ENCODE results near the gene NAV3. TPM values are rescaled to one million over a fixed set of nuclear protein-coding genes. Genes with fewer than 3 reads are reported as not detected.

The NAV3 gene
- total RNA-seq, 1 donor from 2014 or later = 4.3 TPM

DNA sequence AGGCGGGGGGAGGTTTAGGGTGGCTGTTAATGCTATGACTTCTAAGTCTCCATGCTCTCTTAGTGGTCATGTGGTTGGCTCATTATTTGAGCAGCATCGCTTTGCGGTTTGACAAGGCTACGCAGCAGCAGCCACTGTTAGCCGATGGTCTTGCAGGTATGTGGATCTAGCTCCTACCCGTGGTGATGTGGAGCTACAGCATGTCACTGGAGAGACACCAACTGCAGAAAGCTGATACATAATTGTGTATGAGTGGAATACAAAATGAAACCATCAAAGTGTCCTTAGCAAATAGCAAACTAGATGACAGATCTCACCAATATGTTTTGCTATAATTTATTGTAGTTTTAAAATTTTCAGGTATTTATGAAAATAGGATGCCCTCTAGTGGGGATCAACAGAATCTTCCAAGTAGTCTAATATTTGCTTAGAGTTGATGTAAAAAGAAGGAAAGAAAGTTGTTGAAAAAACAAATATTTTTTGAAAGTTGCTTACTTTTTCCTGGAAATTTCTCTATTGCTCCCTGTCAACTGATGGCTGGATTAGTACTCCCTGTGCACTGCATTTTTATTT lies 94.9 kb downstream of the NAV3 start:
- peak; percentile 89 for DNase-seq (ENCODE audit: low spot score)

DNA sequence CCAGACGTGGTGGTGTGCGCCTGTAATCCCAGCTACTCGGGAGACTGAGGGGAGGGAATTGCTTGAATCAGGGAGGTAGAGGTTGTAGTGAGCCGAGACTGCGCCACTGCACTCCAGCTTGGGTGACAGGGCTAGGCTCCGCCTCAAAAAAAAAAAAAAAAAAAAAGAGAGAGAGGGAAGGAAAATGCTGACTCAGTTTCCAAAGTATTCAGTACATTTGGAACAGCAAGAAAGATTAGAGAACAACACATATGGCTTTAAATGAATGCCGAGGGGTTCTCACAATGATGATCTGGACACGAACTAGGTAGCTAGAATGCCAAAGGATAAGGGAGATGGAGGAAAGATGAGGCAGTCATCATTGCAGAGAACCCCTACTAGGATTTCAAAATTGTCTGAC lies 97.4 kb downstream of the NAV3 start:
- no peak for DNase-seq (ENCODE audit: low spot score)

DNA sequence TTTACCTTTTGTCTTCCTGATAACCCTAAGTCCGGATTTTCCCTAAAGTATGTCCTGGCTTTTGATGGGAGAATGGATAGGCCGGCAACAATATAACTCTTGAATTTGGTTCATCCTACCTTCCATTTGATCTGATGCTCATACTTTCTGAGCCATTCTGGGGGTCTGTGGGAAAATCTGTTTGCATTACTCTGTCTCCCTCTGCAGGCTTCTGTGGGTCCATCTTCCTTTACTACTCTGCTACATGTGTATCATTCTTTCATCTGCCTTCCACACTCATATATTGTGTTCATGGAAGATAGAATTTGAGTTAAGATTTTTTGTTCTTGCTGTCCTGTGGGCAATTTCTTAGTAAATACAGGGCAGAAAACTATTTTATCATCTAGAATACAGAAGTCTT lies 101.5 kb downstream of the NAV3 start:
- no peak for DNase-seq (ENCODE audit: low spot score)

DNA sequence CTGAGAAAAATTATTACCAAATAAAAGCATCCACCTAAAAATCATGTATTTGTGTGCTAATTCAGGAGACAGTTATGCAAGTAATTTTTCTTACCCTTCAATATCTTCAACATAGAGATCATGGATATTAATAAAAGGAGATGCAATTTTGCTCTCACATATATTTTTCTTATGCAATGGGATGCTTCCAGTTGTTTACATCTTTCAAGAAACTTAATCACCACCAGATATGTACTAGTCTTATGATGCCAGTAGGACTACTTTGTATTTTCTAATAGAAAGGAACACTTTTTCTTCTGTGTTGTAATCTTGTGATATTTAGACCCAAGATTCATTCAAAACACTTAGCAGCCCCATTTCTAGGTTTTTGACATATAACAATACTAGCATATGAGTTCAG lies 107.6 kb downstream of the NAV3 start:
- no peak for DNase-seq (ENCODE audit: low spot score)

DNA sequence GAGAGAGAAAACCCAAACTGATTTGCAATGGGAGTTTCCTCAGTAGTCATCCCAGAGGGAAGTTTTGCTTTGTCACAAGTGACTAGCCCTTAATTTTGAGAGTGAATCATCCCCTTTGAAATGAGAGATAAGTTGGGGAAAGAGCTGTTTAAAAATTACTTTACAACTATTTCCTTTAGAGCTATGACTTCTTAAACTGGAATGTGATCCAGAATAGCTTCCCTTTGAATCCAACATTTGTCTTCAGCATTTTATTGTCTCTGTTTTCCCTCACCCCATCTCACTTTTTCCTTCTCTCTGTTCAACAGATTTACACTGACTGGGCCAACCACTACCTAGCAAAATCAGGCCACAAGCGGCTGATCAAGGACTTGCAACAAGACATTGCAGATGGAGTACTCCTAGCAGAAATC lies 109.3 kb downstream of the NAV3 start:
- peak; percentile 70 for DNase-seq (ENCODE audit: low spot score)

DNA sequence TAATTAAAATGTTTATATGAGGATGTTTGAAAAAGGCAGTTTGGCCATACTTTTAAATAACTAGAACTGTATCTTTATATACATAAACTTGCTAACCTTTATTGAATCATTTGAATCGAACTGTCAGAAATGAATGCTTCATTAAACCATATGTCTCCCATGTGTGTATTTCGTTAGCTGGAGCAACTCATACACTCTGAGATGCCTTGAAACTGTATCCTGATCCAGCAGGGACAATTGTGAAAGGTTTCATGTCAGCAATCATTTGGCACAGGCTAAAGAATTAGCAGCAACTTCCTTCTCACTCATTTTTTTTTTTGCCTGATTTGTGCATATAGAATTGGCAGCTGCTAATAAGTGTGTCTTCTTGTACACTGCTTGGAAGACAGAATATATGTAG lies 109.9 kb downstream of the NAV3 start:
- DNase-seq (ENCODE audit: low spot score) = peak; percentile 37

DNA sequence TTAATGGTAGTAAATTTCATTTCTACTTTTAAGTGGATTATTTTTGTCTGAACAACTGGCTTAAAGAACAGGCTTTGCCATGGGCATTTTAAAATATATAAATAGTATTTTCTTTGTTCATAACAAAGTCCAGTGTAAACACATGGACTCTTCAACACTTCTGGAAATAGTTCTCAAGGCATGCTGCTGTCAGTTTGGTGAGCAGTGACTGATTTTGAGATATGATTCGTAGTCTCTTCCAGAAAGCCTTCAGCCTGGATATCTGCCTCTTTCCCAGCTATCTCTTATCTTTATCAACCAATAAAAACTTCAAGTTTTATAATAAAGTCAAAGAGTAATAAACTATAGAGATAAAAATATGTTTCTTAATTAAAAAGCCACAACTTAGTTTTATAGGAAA lies 110.7 kb downstream of the NAV3 start:
- DNase-seq (ENCODE audit: low spot score) = peak; percentile 81

DNA sequence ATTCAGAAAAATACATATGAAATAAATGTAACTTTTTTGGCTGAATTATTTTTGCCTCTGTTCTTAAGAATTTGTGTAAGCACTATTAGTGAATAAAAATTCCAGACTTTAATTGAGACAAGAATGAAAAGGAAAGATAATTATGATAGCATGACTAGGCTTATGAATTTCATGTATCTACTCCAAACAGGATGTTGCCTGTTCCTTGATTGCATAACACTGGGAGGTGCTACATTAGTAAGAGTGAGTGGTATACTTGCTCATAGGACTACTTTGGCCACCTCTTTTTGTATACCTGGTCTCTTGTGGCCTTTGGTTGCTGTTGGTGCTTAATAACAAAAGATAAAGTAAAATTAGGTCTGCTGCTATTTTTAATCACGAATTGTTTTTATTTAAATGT lies 112.8 kb downstream of the NAV3 start:
- DNase-seq (ENCODE audit: low spot score) = peak; percentile 37

DNA sequence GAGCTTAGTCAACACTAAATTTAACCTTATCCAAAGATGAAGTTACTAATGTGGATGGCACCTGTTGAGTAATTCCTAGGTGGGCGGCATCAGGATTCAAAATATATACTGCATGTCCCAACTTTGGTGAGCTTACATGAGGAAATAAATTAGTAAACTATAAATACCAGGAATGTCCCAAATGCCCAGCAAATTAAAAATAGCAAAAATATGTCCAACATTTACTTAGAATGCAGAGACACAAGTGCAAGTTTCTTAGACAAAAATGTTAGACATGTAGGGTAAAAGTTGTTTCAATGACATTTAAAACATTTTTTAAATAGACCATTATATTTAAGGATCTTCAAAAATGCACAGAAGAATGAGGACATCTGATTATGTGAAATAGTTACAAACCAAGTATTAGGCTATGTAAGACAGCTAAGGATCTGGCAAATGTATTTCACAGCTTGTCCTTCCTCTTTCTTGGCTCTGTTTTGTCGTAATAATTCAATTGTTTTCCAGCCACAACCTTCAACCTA lies 115.9 kb downstream of the NAV3 start:
- DNase-seq (ENCODE audit: low spot score) = peak; percentile 86

DNA sequence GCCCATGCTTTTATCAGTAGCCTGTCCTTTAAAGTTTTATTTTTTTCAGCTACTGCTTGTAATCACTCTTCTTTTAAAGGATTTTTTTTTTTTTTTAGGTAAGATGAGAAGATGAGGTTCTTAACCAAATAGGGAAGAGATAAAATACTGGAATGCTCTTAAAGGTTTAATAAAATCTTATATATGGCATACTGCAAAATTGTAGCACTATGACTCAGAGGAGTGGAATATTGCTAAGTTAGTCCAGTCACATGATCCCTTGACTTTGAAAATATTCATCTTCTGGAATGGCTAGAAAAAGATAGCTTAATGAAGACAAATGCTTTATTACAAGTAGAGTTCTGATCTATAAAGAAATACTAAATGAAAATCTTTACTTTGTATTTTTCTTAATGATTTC lies 116.6 kb downstream of the NAV3 start:
- peak; percentile 85 for DNase-seq (ENCODE audit: low spot score)

DNA sequence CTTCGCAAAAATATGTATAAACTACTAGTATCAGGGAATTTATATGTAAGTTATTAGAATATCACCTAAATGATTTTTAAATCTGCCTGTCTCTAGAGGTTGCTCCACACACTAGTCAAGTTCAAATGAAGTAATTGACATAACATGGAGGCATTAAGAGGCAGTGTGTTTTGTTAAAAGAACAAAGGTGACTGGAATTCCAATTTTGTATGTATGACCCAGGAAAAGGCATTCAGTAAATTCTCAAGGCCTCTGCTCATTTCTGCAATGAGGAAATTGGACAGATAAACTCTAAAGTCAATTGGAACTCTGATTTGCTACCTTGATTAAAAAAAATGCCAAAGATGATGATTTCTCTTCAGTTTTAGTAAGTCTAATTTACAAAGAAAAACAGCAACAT lies 117.1 kb downstream of the NAV3 start:
- DNase-seq (ENCODE audit: low spot score) = no peak

DNA sequence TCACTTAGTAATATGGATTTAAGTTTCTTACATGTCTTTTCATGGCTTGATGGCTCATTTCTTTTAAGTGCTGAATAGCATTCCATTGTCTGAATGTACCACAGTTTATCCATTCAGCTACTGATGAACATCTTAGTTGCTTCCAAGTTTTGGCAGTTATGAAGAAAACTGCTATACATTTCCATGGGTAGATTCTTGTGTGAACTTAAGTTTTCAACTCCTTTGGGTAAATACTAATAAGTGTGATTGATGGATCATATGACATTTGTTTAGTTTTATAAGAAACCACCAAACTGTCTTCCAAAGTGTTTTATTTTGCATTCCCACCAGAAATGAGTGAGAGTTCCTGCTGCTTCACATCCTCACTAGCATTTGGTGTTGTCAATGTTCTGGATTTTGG lies 119.2 kb downstream of the NAV3 start:
- DNase-seq (ENCODE audit: low spot score) = no peak

DNA sequence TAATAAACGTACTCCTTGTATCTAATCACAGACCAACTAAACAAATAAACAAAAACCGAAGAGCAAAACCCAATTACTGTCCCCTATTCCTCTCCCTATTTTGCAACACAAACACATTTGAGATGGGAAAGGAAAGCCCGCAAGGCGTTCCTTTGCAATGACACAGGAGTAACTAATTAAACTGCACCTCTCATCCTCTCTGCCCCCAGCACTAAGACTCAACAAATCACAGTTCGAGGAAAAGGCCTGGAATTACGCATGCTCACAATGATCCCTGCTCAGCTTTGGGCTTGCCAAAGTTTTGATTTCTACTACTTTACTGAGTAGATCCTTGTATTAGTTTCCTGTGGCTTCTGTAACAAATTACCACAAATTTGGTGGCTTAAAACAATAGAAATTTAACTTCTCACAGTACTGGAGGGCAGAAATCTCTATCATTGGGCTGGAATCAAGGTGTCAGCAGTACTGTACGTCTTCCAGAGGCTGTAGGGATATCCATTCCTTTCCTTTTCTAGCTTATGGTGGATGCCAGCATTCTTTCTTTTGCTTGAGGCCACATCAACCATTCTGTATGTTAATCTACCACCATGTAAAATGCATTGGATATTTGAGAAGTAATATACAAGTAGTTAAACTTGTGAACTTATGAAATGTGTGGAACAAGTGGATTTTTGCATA lies 123.0 kb downstream of the NAV3 start:
- no peak for DNase-seq (ENCODE audit: low spot score)

DNA sequence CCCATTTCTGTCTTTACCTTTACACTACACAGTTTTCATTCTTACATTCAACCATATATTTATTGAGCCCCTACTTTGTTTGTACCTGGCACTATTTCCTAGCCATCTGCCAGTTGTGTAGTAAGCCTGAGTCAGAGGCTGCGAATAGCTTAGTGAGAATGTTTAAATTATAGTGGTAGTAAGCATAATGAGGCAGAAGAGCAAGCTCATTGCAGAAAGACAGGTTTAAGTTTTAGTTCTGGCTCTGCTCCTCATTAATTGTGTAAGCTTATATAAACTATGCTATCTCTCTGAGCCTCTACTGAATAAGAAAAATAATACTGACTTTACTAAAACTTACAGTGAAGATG lies 123.5 kb downstream of the NAV3 start:
- no peak for DNase-seq (ENCODE audit: low spot score)

DNA sequence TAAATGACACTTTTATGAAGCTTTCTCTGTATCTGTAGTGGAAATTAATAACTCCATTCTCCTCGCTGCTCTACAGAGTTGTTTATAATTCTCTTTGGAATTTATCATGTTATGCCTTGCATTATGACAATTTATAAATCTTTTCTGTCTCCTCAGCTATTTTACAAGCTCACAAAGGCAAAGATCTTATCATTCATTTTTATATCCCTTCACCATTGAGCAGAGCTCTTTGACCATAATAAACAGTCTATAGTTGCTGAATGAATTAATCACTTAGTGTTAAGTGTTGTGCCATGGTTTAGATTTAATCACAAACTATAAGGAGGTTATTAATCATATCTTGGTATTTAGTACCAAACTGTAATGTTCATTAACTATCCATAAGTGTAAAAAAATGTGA lies 126.4 kb downstream of the NAV3 start:
- peak; percentile 19 for DNase-seq (ENCODE audit: low spot score)

DNA sequence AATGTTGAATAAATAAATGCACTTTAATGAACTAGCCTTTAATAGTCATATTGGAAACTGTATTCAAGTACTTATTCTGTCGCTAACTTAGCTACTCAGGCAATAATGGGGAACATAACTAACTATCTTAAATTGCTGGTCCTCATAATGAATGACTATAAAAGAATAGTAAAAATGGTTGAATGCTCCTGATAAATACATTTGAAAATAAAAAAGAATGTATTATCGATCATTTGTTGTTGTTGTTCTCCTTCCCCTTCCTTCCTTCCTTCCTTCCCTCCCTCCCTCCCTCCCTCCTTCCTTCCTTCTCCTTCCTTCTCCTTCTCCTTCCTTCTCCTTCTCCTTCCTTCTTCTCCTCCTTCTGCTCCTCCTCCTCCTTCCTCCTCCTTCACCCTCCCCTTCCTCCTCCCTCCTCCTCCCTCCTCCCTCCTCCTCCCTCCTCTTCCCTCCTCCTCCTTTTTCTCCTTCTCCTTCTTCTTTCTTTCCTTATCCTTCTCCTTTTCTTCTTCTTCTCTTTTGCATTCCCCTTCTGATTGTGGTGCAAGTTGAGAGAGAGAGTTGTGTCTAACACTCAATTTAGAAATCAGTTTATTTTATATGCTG lies 133.0 kb downstream of the NAV3 start:
- no peak for DNase-seq (ENCODE audit: low spot score)

DNA sequence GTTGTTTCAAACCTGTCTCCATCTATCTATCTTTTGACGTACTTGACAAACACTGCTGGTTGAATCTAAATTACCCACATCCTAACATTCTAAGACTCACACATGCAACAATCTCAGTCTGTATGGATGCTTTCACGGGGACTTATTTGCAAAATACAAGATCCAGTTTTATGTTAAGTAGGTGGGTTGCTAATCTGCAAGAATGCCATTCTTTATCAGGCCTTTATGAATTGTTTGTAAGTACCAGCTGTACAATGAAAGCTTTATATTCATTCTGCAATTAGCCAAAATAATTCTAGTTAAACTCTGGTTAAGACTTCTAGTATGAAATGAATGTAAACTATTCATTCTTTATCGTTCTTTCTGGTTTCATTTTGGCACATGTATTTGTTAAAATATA lies 135.1 kb downstream of the NAV3 start:
- no peak for DNase-seq (ENCODE audit: low spot score)

DNA sequence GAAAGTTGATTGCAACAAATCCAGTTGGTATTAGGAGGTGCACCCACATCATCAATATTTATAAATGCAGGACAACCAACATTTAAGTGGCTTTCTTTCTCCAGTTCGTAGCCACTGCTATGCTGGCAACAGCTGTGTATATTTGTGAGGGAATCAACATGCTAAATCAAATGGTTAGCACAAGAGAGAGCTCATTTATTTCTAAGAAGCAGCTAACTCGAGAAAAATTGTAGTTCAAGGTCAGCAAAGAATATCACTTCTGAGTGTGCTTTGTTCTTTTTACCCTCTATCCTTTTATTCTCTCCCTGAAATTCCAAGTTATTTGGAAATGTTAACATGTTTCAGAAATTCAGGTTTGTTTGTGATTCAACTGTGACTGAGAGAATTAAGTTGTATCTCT lies 137.3 kb downstream of the NAV3 start:
- DNase-seq (ENCODE audit: low spot score) = no peak

DNA sequence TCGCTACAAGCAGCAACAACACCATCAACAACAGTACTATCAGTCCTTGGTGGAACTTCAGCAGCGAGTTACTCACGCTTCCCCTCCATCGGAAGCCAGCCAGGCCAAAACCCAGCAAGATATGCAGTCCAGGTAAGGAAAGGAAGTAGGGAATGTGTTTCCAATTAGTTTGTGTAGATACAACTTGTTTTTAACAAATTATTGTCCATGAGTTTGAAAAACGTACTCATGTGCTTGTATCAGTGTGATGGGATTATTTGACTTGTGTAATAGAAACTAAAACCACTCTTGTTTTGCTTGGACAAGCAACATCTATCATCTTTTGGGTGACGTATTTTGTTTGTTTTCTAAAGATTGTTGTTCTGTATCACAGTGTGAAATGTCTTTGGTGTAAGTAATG lies 137.9 kb downstream of the NAV3 start:
- DNase-seq (ENCODE audit: low spot score) = no peak

DNA sequence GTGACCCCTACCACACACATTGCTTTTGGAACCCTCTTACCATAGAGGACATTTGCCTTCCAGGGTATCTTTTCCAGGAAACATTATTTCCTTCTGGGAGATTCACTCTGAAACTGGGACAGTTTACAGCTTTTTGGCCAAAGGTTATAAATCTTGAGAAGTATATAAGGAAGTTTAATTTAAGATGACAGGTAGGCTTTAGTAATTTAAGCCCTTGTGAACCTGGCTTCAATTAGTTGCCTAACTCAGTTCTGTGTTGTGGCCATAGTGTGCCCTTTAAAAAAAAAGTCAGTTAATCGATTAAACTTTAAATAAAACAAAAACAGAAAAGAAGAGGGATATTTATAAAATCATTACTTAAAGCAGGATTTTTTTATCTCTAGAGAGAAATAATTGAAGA lies 142.9 kb downstream of the NAV3 start:
- no peak for DNase-seq (ENCODE audit: low spot score)

DNA sequence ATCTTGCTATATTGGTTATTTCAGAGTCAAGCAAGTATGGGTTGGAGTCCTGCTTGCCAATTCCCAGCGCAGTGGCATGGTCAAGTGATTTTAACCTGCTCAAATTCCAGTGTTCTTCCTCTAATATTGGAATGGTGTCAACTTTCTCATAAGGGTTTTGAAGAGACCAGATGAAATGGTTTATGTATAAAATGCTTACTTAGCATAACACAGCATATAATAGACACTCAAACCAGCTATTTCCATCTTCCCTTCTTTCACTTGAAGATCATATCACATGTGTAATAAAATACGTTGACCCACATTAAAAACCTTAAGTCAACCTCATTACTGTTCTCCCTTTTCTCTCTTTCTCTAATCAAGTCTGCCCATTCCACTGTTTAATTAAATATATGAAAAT lies 144.0 kb downstream of the NAV3 start:
- DNase-seq (ENCODE audit: low spot score) = no peak

DNA sequence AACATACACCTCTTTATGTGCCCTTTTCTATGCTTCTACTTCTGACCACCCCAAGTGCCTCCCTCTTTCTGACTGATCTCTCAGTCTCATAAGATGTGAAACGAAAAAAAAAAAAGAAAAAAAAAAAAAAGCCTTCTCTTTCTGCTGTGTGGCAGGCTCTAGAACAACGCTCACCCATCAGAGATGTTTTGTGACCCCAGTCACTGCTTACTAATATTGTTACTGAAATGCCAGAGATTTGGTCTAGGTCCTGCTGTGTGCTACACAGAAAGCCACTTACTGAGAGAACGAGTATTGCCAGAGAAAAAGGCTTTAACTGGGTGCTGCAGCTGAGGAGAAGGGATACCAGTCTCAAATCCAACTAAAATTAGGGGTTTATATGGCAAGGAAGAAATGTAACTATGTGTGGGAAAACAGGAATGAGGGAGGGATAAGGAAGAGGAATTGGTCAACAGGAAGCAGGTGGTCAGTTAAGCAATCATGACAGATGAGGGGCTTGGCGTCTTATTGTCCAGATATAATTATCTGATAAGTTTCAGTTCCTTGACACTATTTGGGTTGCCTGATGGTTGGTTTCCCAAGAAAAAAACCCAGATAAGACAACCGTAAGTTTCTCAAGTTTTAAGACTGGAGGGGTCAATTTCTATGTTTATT lies 149.0 kb downstream of the NAV3 start:
- no peak for DNase-seq (ENCODE audit: low spot score)

DNA sequence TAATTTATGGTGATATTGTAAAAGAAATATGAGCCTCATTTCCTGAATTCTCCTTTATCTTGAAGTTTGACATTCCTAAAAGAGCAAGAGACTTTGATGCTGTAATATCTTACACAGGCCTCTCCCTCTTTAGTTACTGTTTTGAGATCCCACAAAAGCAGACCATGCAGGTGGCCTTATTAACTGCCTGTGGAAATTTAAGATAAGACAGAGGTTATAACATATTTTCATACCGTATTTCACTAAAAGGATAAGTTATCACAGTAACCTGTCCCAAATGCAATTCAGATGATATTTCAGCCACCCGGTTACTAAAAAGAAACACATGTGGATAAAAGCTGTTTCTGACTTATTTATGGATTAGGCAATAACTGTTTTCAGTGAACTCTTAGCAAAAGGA lies 150.1 kb downstream of the NAV3 start:
- DNase-seq (ENCODE audit: low spot score) = peak; percentile 34

All from umbilical cord (tissue), 2 donors.